ENCODE results near the gene RAC2. TPM values are rescaled to one million over a fixed set of nuclear protein-coding genes. Genes with fewer than 3 reads are reported as not detected.
A peak's percentile ranks its signal among the peaks of the same experiment; 100 is the strongest.

The RAC2 gene
- total RNA-seq, 1 donor from 2014 or later, result 11.5 TPM

DNA sequence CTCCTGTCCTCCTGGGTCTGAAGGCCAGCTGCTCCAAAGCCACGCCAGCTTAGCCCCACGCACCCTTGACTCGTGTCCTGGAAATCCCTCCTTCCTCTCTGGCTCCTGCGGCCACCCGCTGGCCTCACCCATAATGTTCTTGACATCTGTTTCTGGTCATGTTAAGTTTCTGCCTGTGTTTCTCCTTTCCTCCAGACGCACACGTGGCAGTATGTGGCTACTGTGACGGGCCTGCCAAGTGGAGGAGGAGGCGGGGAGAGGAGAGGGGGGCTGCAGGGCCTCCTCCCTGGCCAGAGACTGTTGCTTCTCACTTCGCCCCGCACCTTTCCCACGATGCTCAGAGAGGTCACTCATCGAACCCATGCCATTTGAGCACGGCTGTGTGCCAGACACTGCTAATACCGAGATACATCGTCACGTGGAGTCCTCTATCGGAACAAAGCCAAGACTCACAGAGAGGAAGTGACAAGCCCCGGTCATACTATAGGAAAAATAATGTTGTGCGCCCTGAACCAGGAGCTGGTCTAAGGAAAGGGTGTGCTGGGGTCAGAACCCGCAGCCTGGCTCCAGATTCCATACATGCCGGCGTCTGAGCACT lies 67.5 kb downstream of the RAC2 start:
- peak in 1 of 2 donors; percentile 56 for DNase-seq (ENCODE audit: low spot score in 2 of 2)
- Histone ChIP-seq H3K27me3 (no peaks in the 10 kb centered on the region), H3K36me3 (no peaks in the 10 kb centered on the region), H3K9me3 (no peaks in the 10 kb centered on the region), H3K4me3 (peak overlapping the region in 1 of 2 donors; percentile 35), H3K4me1 (peaks cover 13 to 15% of the 10 kb centered on the region in 2 donors), H3K27ac (peak overlapping the region in 1 of 2 donors; percentile 49)
- TF ChIP-seq CTCF (IDR thresholded peaks at IDR 0.05), result peak in 1 of 3 experiments; percentile 6
- intact Hi-C loops (cut with DNase I), result no loop called here

DNA sequence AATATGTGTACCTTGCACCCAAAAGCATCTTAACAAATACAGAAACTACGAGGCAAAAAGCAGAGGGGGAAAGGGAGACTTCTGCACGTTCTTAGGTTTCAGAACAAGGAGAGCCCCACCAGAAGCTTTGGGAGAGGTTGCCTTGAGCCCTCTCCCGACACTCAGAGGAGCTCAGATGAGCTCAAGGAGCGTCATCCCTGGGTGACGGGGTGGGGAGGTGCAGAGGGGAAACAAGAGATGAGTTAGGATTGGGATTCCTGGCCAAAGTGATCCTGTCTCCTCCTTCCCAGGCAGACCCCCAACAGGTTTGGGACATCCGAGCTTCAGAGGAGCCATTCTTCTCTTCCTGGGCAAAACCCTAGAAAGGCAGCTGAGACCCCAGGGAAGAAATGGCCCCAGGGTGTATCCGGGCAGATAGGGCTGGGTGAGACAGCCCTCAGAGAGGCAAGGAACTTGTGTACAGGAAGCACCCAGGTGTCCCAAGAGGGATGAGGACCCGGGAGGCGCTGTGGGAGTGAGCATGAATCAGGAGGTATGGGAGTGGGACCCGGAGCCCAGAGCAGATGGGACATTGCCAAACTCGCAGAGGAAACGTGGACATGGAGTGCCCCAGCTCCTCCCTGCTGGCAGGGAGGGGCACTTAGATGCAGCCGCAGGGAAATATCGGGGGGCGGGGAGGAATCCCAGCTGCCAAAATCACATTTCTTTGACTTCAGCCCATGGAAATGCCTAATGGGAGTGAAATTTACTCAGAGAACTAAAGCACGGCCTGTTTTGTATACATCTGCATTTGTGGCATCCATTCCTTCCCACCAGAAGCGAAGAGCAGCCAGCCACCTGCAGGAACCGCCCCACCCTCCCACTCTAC lies 68.4 kb downstream of the RAC2 start:
- H3K27me3 ChIP-seq, result no peaks in the 10 kb centered on the region
- no peak overlapping the region for H3K27ac ChIP-seq
- H3K4me3 ChIP-seq, result peak overlapping the region in 1 of 2 donors; percentile 35
- peaks cover 13 to 15% of the 10 kb centered on the region in 2 donors for H3K4me1 ChIP-seq
- no peaks in the 10 kb centered on the region for H3K9me3 ChIP-seq
- no peaks in the 10 kb centered on the region for H3K36me3 ChIP-seq
- no peak for DNase-seq (ENCODE audit: low spot score in 2 of 2)
- intact Hi-C loops (cut with DNase I), result no loop called here
- no peak for TF ChIP-seq CTCF (IDR thresholded peaks at IDR 0.05)

Other genes starting within 250 kb of the RAC2 start
- 22.7 TPM for gene TST, start 224.8 kb downstream of the RAC2 start, total RNA-seq
- 113 TPM for gene MPST, start 224.5 kb downstream of the RAC2 start, total RNA-seq
- gene KCTD17, start 192.5 kb downstream of the RAC2 start, total RNA-seq, result 34.9 TPM
- gene TMPRSS6, start 134.6 kb downstream of the RAC2 start, total RNA-seq, result not detected
- 0.96 TPM for gene IL2RB, start 94.4 kb downstream of the RAC2 start, total RNA-seq
- 4.6 TPM for gene C1QTNF6, start 56.0 kb downstream of the RAC2 start, total RNA-seq
- not detected for gene SSTR3, start 31.8 kb downstream of the RAC2 start, total RNA-seq
- gene CYTH4, start 38.2 kb upstream of the RAC2 start, total RNA-seq, result 130 TPM
- gene ELFN2, start 183.2 kb upstream of the RAC2 start, total RNA-seq, result not detected
- gene MFNG, start 242.1 kb upstream of the RAC2 start, total RNA-seq, result 101 TPM